HepG2 (cell line): Measurements from ENCODE around the gene PTPMT1. TPM values are rescaled to one million over a fixed set of nuclear protein-coding genes. Genes with fewer than 3 reads are reported as not detected.
A peak's percentile ranks its signal among the peaks of the same experiment; 100 is the strongest.

Experiments used
- CENPX ChIP-seq: sonication (generic); formaldehyde crosslinking; IDR thresholded peaks from 2 replicates; pipeline ENCODE4 v1.9.0; 2021; ENCODE audit warnings: mild to moderate bottlenecking, missing genetic modification reagents, moderate library complexity
- CHD2 ChIP-seq: IDR thresholded peaks from 2 replicates; pipeline ENCODE4 v1.6.1; 2011; ENCODE audit warnings: low read depth, low read length, improper control_type of control experiment
- DNMT3B ChIP-seq: conservative IDR thresholded peaks from 2 replicates; pipeline ENCODE4 v1.6.1; 2016; ENCODE audit warnings: missing biosample characterization, control low read depth
- HIC2 ChIP-seq: sonication (generic); formaldehyde crosslinking; IDR thresholded peaks from 2 replicates; pipeline ENCODE4 v1.9.0; 2022; ENCODE audit warnings: low read depth, missing genetic modification reagents
- HOXA3 ChIP-seq: sonication (generic); formaldehyde crosslinking; IDR thresholded peaks from 2 replicates; pipeline ENCODE4 v1.5.0; 2020; ENCODE audit warnings: missing genetic modification reagents
- ISX ChIP-seq: sonication (generic); formaldehyde crosslinking; conservative IDR thresholded peaks from 2 replicates; pipeline ENCODE4 v1.5.0; 2020; ENCODE audit warnings: missing genetic modification reagents
- KAT8 ChIP-seq: IDR thresholded peaks from 2 replicates; pipeline ENCODE4 v1.6.1; 2016; ENCODE audit warnings: missing genetic modification reagents, missing compliant biosample characterization
- NFE2L1 ChIP-seq: sonication (generic); formaldehyde crosslinking; IDR thresholded peaks from 2 replicates; pipeline ENCODE4 v1.4.0; 2020; ENCODE audit warnings: missing genetic modification reagents, mild to moderate bottlenecking, borderline replicate concordance
- NFYB ChIP-seq: sonication (generic); formaldehyde crosslinking; IDR thresholded peaks from 2 replicates; pipeline ENCODE4 v1.4.0; 2020; ENCODE audit warnings: missing genetic modification reagents
- NONO ChIP-seq, 2 experiments: fragments of 450-650 bp in 1 of 2; sonication (generic) in 1 of 2; formaldehyde crosslinking in 1 of 2; IDR thresholded peaks in 1 of 2; conservative IDR thresholded peaks in 1 of 2; 2 replicates each; pipeline versions ENCODE4 v1.6.1 to v1.8.0; 2017 to 2022; ENCODE audit warnings: mild to moderate bottlenecking in 1 of 2, missing genetic modification reagents in 1 of 2, moderate library complexity in 1 of 2
- SMYD3 ChIP-seq: sonication (generic); formaldehyde crosslinking; IDR thresholded peaks from 2 replicates; pipeline ENCODE4 v1.8.1; 2023; ENCODE audit warnings: mild to moderate bottlenecking, missing genetic modification reagents
- SRSF1 ChIP-seq: fragments of 200-400 bp; formaldehyde crosslinking; optimal IDR thresholded peaks from 2 replicates; pipeline ENCODE3; 2017; ENCODE audit warnings: mild to moderate bottlenecking, low read depth, low read length, moderate library complexity
- U2AF1 ChIP-seq: fragments of 200-400 bp; formaldehyde crosslinking; optimal IDR thresholded peaks from 2 replicates; pipeline ENCODE3; 2017; ENCODE audit warnings: mild to moderate bottlenecking, low read depth, low read length
- ZBTB44 ChIP-seq: sonication (generic); formaldehyde crosslinking; IDR thresholded peaks from 2 replicates; pipeline ENCODE4 v1.4.0; 2020; ENCODE audit warnings: missing genetic modification reagents
- ZFAT ChIP-seq: sonication (generic); formaldehyde crosslinking; conservative IDR thresholded peaks from 2 replicates; pipeline ENCODE4 v1.8.1; 2023; ENCODE audit warnings: missing genetic modification reagents, inconsistent platforms
- ZSCAN20 ChIP-seq: sonication (generic); formaldehyde crosslinking; IDR thresholded peaks from 2 replicates; pipeline ENCODE4 v1.4.0; 2020; ENCODE audit warnings: missing genetic modification reagents, mild to moderate bottlenecking, borderline replicate concordance
- polyA plus RNA-seq, 8 experiments: library from polyadenylated mRNA; depleted of rRNA in 3 of 8; stranded (reverse) in 7 of 8; unstranded in 1 of 8; fragments of >200 nt; fragmentation: Illumina TruSeq in 4 of 8; extraction: Trizol in 4 of 8; gene quantifications; 2 replicates each; pipeline versions ENCODE4 v1.2.1 to v1.2.3, GENCODE V29; 2011 to 2016; ENCODE audit warnings: low read depth in 4 of 8, missing spikeins in 1 of 8, mixed read lengths in 1 of 8; ENCODE audit not compliant: insufficient read depth in 1 of 8
- total RNA-seq, 5 experiments: library from RNA; depleted of rRNA; stranded (reverse); fragments of >200 nt; fragmentation: Illumina TruSeq; extraction: Trizol; gene quantifications; 2 replicates each; pipeline ENCODE4 v1.2.3, GENCODE V29; 2016; ENCODE audit warnings: low read depth in 1 of 5
- TF ChIP-seq, protein P1 (sequence below): sonication (generic); formaldehyde crosslinking; IDR thresholded peaks from 2 replicates; pipeline ENCODE4 v1.4.0; 2020; ENCODE audit warnings: mild to moderate bottlenecking, missing genetic modification reagents, borderline replicate concordance
- TF ChIP-seq, protein P2 (sequence below): sonication (generic); formaldehyde crosslinking; conservative IDR thresholded peaks from 2 replicates; pipeline ENCODE4 v1.8.1; 2023; ENCODE audit warnings: missing genetic modification reagents

PTPMT1 gene
- total and polyA plus RNA-seq, 2 of the 13 experiments (the other 11 are each of a cell fraction or from before 2014, with no cell fraction given): 55.6 to 129 TPM

DNA sequence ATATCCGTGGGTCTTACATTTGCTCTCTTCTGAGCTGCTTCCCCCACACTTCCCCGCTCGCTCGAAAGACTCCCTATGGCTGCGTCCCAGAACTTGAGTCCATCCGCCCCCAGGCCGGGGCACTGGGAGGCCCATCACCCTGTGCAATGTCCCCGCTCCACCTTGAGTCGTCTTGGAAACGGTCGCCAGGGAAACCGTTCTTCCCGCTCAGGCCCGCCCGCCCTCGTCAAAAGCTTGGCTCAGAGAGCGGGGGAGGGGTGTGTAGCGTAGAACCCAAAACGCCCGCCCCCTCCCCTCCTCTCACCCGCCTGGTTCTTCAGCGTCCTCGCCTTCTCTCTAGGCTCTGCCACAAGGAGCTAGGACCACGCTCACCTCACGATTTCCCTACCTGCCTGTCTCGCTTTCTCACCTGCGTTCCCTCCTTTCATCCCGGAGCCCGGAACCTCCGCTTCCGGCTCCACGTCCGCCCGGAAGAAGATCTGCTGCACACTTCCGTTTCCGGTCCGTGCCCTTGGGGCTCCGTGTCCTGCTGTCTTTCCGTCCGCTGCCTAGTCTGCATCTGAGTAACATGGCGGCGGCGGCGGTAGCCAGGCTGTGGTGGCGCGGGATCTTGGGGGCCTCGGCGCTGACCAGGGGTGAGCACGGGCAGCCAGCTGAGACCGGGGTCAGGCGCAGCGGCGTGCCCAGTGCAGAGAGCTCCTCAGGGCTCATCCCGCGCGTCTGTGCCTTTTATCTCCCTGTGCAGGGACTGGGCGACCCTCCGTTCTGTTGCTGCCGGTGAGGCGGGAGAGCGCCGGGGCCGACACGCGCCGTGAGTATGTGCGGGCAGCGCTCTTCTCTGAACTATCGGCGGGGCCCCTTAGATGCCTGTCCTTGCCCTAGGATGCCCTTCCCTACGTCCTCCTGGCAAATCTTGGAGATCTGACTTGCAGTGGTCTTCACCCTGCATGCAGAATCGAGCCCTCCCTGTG is 13.4 kb downstream of the PTPMT1 start, which contains the start of the genes KBTBD4 and NDUFS3 (continued):
- TF ChIP-seq HIC2: peak; percentile 67
- no peak for TF ChIP-seq CENPX
- peak; percentile 99 for TF ChIP-seq KAT8 (CRISPR knock-in tag)
- peak; percentile 96 for TF ChIP-seq HOXA3 (CRISPR knock-in tag)
- peak; percentile 99 for TF ChIP-seq U2AF1
- TF ChIP-seq, protein P1, sequence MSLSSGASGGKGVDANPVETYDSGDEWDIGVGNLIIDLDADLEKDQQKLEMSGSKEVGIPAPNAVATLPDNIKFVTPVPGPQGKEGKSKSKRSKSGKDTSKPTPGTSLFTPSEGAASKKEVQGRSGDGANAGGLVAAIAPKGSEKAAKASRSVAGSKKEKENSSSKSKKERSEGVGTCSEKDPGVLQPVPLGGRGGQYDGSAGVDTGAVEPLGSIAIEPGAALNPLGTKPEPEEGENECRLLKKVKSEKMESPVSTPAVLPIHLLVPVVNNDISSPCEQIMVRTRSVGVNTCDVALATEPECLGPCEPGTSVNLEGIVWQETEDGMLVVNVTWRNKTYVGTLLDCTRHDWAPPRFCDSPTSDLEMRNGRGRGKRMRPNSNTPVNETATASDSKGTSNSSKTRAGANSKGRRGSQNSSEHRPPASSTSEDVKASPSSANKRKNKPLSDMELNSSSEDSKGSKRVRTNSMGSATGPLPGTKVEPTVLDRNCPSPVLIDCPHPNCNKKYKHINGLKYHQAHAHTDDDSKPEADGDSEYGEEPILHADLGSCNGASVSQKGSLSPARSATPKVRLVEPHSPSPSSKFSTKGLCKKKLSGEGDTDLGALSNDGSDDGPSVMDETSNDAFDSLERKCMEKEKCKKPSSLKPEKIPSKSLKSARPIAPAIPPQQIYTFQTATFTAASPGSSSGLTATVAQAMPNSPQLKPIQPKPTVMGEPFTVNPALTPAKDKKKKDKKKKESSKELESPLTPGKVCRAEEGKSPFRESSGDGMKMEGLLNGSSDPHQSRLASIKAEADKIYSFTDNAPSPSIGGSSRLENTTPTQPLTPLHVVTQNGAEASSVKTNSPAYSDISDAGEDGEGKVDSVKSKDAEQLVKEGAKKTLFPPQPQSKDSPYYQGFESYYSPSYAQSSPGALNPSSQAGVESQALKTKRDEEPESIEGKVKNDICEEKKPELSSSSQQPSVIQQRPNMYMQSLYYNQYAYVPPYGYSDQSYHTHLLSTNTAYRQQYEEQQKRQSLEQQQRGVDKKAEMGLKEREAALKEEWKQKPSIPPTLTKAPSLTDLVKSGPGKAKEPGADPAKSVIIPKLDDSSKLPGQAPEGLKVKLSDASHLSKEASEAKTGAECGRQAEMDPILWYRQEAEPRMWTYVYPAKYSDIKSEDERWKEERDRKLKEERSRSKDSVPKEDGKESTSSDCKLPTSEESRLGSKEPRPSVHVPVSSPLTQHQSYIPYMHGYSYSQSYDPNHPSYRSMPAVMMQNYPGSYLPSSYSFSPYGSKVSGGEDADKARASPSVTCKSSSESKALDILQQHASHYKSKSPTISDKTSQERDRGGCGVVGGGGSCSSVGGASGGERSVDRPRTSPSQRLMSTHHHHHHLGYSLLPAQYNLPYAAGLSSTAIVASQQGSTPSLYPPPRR: peak; percentile 57; the same call in 1 of the 2 replicates
- TF ChIP-seq CHD2: peak; percentile 52; the same call in 1 of the 2 replicates
- TF ChIP-seq DNMT3B (CRISPR knock-in tag): 0 out of 2 replicates have a peak, but pooled peaks have one; percentile 81
- TF ChIP-seq, protein P2, sequence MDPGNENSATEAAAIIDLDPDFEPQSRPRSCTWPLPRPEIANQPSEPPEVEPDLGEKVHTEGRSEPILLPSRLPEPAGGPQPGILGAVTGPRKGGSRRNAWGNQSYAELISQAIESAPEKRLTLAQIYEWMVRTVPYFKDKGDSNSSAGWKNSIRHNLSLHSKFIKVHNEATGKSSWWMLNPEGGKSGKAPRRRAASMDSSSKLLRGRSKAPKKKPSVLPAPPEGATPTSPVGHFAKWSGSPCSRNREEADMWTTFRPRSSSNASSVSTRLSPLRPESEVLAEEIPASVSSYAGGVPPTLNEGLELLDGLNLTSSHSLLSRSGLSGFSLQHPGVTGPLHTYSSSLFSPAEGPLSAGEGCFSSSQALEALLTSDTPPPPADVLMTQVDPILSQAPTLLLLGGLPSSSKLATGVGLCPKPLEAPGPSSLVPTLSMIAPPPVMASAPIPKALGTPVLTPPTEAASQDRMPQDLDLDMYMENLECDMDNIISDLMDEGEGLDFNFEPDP (CRISPR knock-in tag): peak; percentile 79; the same call in 1 of the 2 replicates
- TF ChIP-seq SRSF1: peak; percentile 71
- peak; percentile 75; the same call in 1 of the 2 replicates for TF ChIP-seq ISX (CRISPR knock-in tag)
- peak; percentile 95; the same call in 1 of the 2 replicates for TF ChIP-seq SMYD3 (CRISPR knock-in tag)
- TF ChIP-seq ZFAT (CRISPR knock-in tag): no peak
- TF ChIP-seq NFYB: 0 out of 2 replicates have a peak, but pooled peaks have one; percentile 9
- TF ChIP-seq NFE2L1 (CRISPR knock-in tag): no peak
- TF ChIP-seq NONO (IDR thresholded peaks at IDR 0.05): no peak
- peak; percentile 98 for TF ChIP-seq NONO (CRISPR knock-in tag; conservative IDR thresholded peaks at IDR 0.05)
- TF ChIP-seq ZSCAN20 (CRISPR knock-in tag): no peak
- 0 out of 2 replicates have a peak, but pooled peaks have one; percentile 68 for TF ChIP-seq ZBTB44 (CRISPR knock-in tag)
